ENCODE measurements around the gene CAMK1D. TPM values are rescaled to one million over a fixed set of nuclear protein-coding genes. Genes with fewer than 3 reads are reported as not detected.

CAMK1D gene
- total and polyA plus RNA-seq, 2 of the 4 experiments (the other 2 are of a cell fraction), result 5.0 to 5.3 TPM

DNA sequence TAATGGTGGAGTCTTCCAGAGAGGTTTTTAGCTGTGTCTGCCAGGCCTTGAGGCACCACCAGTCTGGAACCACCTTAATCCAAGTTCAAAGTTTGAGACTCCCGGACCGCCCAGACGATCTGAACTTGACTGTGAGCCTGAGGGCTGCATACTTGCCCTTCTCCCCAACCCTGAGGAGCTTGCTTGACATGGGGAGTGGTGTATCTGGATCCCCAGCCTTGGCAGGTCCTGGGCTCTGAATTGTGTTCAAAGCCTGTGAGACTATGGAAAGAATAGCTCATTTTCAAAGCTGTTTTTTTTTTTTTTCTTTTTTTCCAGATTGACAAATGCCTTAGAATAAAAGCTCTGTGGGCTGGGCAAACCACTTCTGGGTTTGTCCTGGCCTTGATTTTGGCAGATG, 22.3 kb upstream of the CAMK1D start:
- no CpG with 5 or more reads among the region's 3 CpGs for WGBS, 2 experiments (ENCODE audit: extremely low coverage in 2 of 2, insufficient read length in 1 of 2)
- Histone ChIP-seq H4K8ac (ENCODE audit: low read depth in 2 of 2, low read length in 2 of 2) (no peak overlapping the region), H3K4ac (ENCODE audit: low read depth, low read length) (no peak overlapping the region), H3K4me1 (ENCODE audit: control insufficient read depth, insufficient read depth, low read length) (no peaks in the 10 kb centered on the region), H2BK15ac (ENCODE audit: low read depth, low read length) (no peak overlapping the region), H4K5ac (ENCODE audit: low read depth, low read length) (no peak overlapping the region), H3K4me3 (ENCODE audit: insufficient read depth, low read depth, low read length) (no peak overlapping the region), H3K27ac (ENCODE audit: insufficient read depth, low read length) (no peak overlapping the region), H3K79me1 (ENCODE audit: low read depth in 1 of 2, low read length in 2 of 2) (no peaks in the 10 kb centered on the region), H3K4me2 (ENCODE audit: low read depth, low read length) (no peak overlapping the region), H3K36me3 (ENCODE audit: control insufficient read depth, insufficient read depth, low read length) (no peaks in the 10 kb centered on the region), H3K18ac (ENCODE audit: low read depth, low read length) (no peak overlapping the region), H4K91ac (ENCODE audit: insufficient read depth, low read depth, low read length) (no peak overlapping the region), H2BK5ac (ENCODE audit: low read depth, low read length, poor library complexity, severe bottlenecking) (no peak overlapping the region), H3K27me3 (ENCODE audit: control insufficient read depth, insufficient read depth, low read length) (no peaks in the 10 kb centered on the region), H2AFZ (replicated peaks; ENCODE audit: low read length, poor library complexity) (no peak overlapping the region), H3K23ac (ENCODE audit: low read depth, low read length) (no peak overlapping the region), H3K9me1 (ENCODE audit: insufficient read depth, low read length) (no peaks in the 10 kb centered on the region), H3K14ac (replicated peaks; ENCODE audit: low read depth, low read length) (no peak overlapping the region), H2AK9ac (replicated peaks; ENCODE audit: low read depth, low read length, poor library complexity) (no peak overlapping the region), H4K20me1 (ENCODE audit: insufficient read depth, low read length) (no peaks in the 10 kb centered on the region), H2BK120ac (ENCODE audit: low read depth, low read length) (no peak overlapping the region), H3K9ac (ENCODE audit: low read depth, low read length) (no peak overlapping the region), H3K9me3 (ENCODE audit: control insufficient read depth, insufficient read depth, low read length) (no peaks in the 10 kb centered on the region), H2AK5ac (ENCODE audit: low read depth, low read length) (no peak overlapping the region), H3K56ac (ENCODE audit: extremely low read depth, insufficient read depth, low read length) (no peak overlapping the region), H2BK20ac (ENCODE audit: low read depth, low read length) (no peak overlapping the region)
- CTCF ChIA-PET, result interaction anchor here (0.6 kb wide), 1 partner anchor 179 kb away, joined by 3 read pairs; no protein-coding TSS in a partner anchor
- no peak for ATAC-seq (ENCODE audit: low read depth)
- POLR2A ChIA-PET (ENCODE audit: unreplicated experiment), result no interaction called here
- DNase-seq, result no peak
- no TSS peak for BruUV-seq (replicated peaks)
- in situ Hi-C loops (cut with MboI; ENCODE audit: low sequenced_read_pairs) (no loop called here), dilution Hi-C loops (cut with HindIII; ENCODE audit: low sequenced_read_pairs, unreplicated experiment) (no loop called here), intact Hi-C loops (cut with micrococcal nuclease) (no loop called here)
- TF ChIP-seq BHLHE40 (IDR thresholded peaks at IDR 0.05; ENCODE audit: low read depth, low read length), result no peak
- TF ChIP-seq RAD21 (IDR thresholded peaks at IDR 0.05; ENCODE audit: low read length), result no peak
- TF ChIP-seq MAFK (IDR thresholded peaks at IDR 0.05; ENCODE audit: low read depth, low read length), result no peak
- TF ChIP-seq, protein P1, sequence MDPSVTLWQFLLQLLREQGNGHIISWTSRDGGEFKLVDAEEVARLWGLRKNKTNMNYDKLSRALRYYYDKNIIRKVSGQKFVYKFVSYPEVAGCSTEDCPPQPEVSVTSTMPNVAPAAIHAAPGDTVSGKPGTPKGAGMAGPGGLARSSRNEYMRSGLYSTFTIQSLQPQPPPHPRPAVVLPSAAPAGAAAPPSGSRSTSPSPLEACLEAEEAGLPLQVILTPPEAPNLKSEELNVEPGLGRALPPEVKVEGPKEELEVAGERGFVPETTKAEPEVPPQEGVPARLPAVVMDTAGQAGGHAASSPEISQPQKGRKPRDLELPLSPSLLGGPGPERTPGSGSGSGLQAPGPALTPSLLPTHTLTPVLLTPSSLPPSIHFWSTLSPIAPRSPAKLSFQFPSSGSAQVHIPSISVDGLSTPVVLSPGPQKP (IDR thresholded peaks at IDR 0.05; ENCODE audit: borderline replicate concordance, low read depth, low read length), result no peak
- TF ChIP-seq MXI1 (IDR thresholded peaks at IDR 0.05; ENCODE audit: borderline replicate concordance, low read depth, low read length), result no peak
- TF ChIP-seq, protein P2, sequence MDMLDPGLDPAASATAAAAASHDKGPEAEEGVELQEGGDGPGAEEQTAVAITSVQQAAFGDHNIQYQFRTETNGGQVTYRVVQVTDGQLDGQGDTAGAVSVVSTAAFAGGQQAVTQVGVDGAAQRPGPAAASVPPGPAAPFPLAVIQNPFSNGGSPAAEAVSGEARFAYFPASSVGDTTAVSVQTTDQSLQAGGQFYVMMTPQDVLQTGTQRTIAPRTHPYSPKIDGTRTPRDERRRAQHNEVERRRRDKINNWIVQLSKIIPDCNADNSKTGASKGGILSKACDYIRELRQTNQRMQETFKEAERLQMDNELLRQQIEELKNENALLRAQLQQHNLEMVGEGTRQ (IDR thresholded peaks at IDR 0.05; ENCODE audit: low read depth, low read length), result no peak
- TF ChIP-seq, protein P3, sequence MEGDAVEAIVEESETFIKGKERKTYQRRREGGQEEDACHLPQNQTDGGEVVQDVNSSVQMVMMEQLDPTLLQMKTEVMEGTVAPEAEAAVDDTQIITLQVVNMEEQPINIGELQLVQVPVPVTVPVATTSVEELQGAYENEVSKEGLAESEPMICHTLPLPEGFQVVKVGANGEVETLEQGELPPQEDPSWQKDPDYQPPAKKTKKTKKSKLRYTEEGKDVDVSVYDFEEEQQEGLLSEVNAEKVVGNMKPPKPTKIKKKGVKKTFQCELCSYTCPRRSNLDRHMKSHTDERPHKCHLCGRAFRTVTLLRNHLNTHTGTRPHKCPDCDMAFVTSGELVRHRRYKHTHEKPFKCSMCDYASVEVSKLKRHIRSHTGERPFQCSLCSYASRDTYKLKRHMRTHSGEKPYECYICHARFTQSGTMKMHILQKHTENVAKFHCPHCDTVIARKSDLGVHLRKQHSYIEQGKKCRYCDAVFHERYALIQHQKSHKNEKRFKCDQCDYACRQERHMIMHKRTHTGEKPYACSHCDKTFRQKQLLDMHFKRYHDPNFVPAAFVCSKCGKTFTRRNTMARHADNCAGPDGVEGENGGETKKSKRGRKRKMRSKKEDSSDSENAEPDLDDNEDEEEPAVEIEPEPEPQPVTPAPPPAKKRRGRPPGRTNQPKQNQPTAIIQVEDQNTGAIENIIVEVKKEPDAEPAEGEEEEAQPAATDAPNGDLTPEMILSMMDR (conservative IDR thresholded peaks at IDR 0.05; ENCODE audit: low read depth, low read length), result no peak
- TF ChIP-seq FOS (IDR thresholded peaks at IDR 0.05; ENCODE audit: low read depth, low read length), result no peak
- TF ChIP-seq CEBPB (IDR thresholded peaks at IDR 0.05; ENCODE audit: low read depth, low read length), result no peak
- TF ChIP-seq POLR2A (IDR thresholded peaks at IDR 0.05; ENCODE audit: low read depth, low read length), result no peak
- no peak for TF ChIP-seq SMC3 (IDR thresholded peaks at IDR 0.05; ENCODE audit: low read depth, low read length)
- TF ChIP-seq RFX5 (IDR thresholded peaks at IDR 0.05; ENCODE audit: low read depth, low read length), result no peak
- no peak for TF ChIP-seq CHD1 (IDR thresholded peaks at IDR 0.05; ENCODE audit: low read depth, low read length)
- no peak for TF ChIP-seq RCOR1 (IDR thresholded peaks at IDR 0.05; ENCODE audit: insufficient replicate concordance, low read length)
- TF ChIP-seq MAZ (IDR thresholded peaks at IDR 0.05; ENCODE audit: borderline replicate concordance, low read depth, low read length), result no peak

Measured in IMR-90 (cell line).